HepG2 (cell line): ENCODE measurements around the gene PCARE. TPM values are rescaled to one million over a fixed set of nuclear protein-coding genes. Genes with fewer than 3 reads are reported as not detected.

Experiments used
- ATAC-seq: fragments of 200-7000 bp; cut with Tn5 transposase; 3 replicates; pipeline ENCODE4 v1.9.1; 2020; ENCODE audit warnings: mild to moderate bottlenecking, moderate library complexity
- BruUV-seq: library from RNA; stranded (reverse); fragments of 400-500 nt; replicated peaks from 2 replicates; lab custom pipeline; 2021; lab: Mats Ljungman, UMichigan
- CTCF ChIA-PET: fragments of 300-600 bp; formaldehyde crosslinking; extraction: SDS; loops from one replicate; lab custom pipeline; 2021; ENCODE audit warnings: low total read pairs, inconsistent platforms, low intra/inter-chr PET ratio; lab: Yijun Ruan, JAX
- POLR2A ChIA-PET: fragments of 350-600 bp; sonication (Branson Sonifier 250); formaldehyde crosslinking; loops from one replicate; lab custom pipeline; 2020; ENCODE audit warnings: antibody characterized with exemption, inconsistent platforms; lab: Yijun Ruan, JAX
- DNase-seq: peaks from one replicate; pipeline ENCODE4 v3.0.0-alpha.2; 2015; ENCODE audit warnings: low spot score
- FAIRE-seq: peaks from 3 replicates; lab custom pipeline; 2011; peaks lifted over from hg19 to GRCh38; lab: Jason Lieb, UNC
- H2AFZ ChIP-seq: one replicate; pipeline ENCODE4 v1.6.1; 2011; ENCODE audit warnings: low read length, inconsistent platforms
- H3K27ac ChIP-seq: fragments of 300-600 bp; 3 replicates; pipeline ENCODE4 v1.8.0; 2011; ENCODE audit warnings: mixed run types, mild to moderate bottlenecking, mixed read lengths, low read length, inconsistent platforms; ENCODE audit not compliant: insufficient read depth; ENCODE audit errors: extremely low read length
- H3K27me3 ChIP-seq, 2 experiments: fragments of 200-600 bp in 1 of 2; 2 replicates in 1 of 2; 3 replicates in 1 of 2; pipeline versions ENCODE4 v1.6.0 to v1.8.0; 2011; ENCODE audit warnings: low read length in 2 of 2, mild to moderate bottlenecking in 2 of 2, moderate library complexity in 2 of 2, inconsistent platforms in 1 of 2; ENCODE audit not compliant: insufficient read depth in 2 of 2, control insufficient read depth in 1 of 2
- H3K36me3 ChIP-seq, 2 experiments: fragments of 200-600 bp in 1 of 2; replicated peaks in 1 of 2; 2 replicates in 1 of 2; 3 replicates in 1 of 2; pipeline versions ENCODE4 v1.5.1 to v1.8.0; 2011; ENCODE audit warnings: low read length in 2 of 2, inconsistent platforms in 1 of 2; ENCODE audit not compliant: insufficient read depth in 2 of 2, control insufficient read depth in 1 of 2
- H3K4me1 ChIP-seq: 2 replicates; pipeline ENCODE4 v1.5.1; 2012; ENCODE audit warnings: low read length, inconsistent platforms; ENCODE audit not compliant: insufficient read depth
- H3K4me2 ChIP-seq: 2 replicates; pipeline ENCODE4 v1.6.0; 2011; ENCODE audit warnings: low read depth, low read length, inconsistent platforms
- H3K4me3 ChIP-seq, 3 experiments: fragments of 200-600 bp in 1 of 3; sonication (generic), shearing (Covaris generic) in 1 of 3; replicated peaks in 1 of 3; 2 replicates each; pipeline ENCODE4 v1.5.1; 2011 to 2016; ENCODE audit warnings: low read length in 3 of 3, inconsistent platforms in 2 of 3, low read depth in 2 of 3, mild to moderate bottlenecking in 2 of 3, control low read depth in 1 of 3, mixed read lengths in 1 of 3; ENCODE audit not compliant: insufficient read depth in 1 of 3
- H3K79me2 ChIP-seq: one replicate; pipeline ENCODE4 v1.6.1; 2011; ENCODE audit warnings: low read length, inconsistent platforms; ENCODE audit not compliant: insufficient read depth
- H3K9ac ChIP-seq: 2 replicates; pipeline ENCODE4 v1.6.0; 2011; ENCODE audit warnings: mild to moderate bottlenecking, low read depth, low read length, inconsistent platforms; ENCODE audit not compliant: insufficient read depth
- H3K9me3 ChIP-seq: 2 replicates; pipeline ENCODE4 v1.5.1; 2012; ENCODE audit warnings: mild to moderate bottlenecking, low read length
- H4K20me1 ChIP-seq: 2 replicates; pipeline ENCODE4 v1.6.0; 2011; ENCODE audit warnings: inconsistent platforms, mild to moderate bottlenecking, low read length, moderate library complexity; ENCODE audit not compliant: insufficient read depth
- EZH2 ChIP-seq: conservative IDR thresholded peaks from 2 replicates; pipeline ENCODE4 v1.6.1; 2012; ENCODE audit warnings: mild to moderate bottlenecking, low read depth, low read length, moderate library complexity
- KLF16 ChIP-seq, 2 experiments: sonication (generic) in 1 of 2; formaldehyde crosslinking in 1 of 2; IDR thresholded peaks; 2 replicates each; pipeline versions ENCODE4 v1.6.1 to v1.8.0; 2016 to 2023; ENCODE audit warnings: missing genetic modification reagents in 2 of 2, missing compliant biosample characterization in 1 of 2
- MED13 ChIP-seq: sonication (generic); formaldehyde crosslinking; IDR thresholded peaks from 2 replicates; pipeline ENCODE4 v1.5.0; 2020; ENCODE audit warnings: missing genetic modification reagents
- PHB2 ChIP-seq: fragments of 450-650 bp; IDR thresholded peaks from 2 replicates; pipeline ENCODE4 v1.6.1; 2018; ENCODE audit not compliant: partially characterized antibody
- ZNF382 ChIP-seq: sonication (generic); formaldehyde crosslinking; IDR thresholded peaks from 2 replicates; pipeline ENCODE4 v1.5.0; 2020; ENCODE audit warnings: missing genetic modification reagents, mild to moderate bottlenecking, borderline replicate concordance
- WGBS: methylation state at CpG from one replicate; pipeline ENCODE4 v1.1.6; 2017; ENCODE audit warnings: low lambda C conversion rate; 5-methylcytosine and 5-hydroxymethylcytosine counted together
- in situ Hi-C: cut with HindIII; loops from 2 replicates; pipeline ENCODE4 v1.10.0; 2017; ENCODE audit warnings: low pct_unique_long_range_greater_than_20kb; ENCODE audit not compliant: extremely low pct_ligation_motif_present
- intact Hi-C: fragments of 100-400 bp; cut with micrococcal nuclease; formaldehyde crosslinking; loops from one replicate; pipeline ENCODE4 v1.10.0; 2022; ENCODE audit not compliant: unreplicated experiment
- polyA plus RNA-seq, 8 experiments: library from polyadenylated mRNA; depleted of rRNA in 3 of 8; stranded (reverse) in 7 of 8; unstranded in 1 of 8; fragments of >200 nt; fragmentation: Illumina TruSeq in 4 of 8; extraction: Trizol in 4 of 8; gene quantifications; 2 replicates each; pipeline versions ENCODE4 v1.2.1 to v1.2.3, GENCODE V29; 2011 to 2016; ENCODE audit warnings: low read depth in 4 of 8, missing spikeins in 1 of 8, mixed read lengths in 1 of 8; ENCODE audit not compliant: insufficient read depth in 1 of 8
- total RNA-seq, 5 experiments: library from RNA; depleted of rRNA; stranded (reverse); fragments of >200 nt; fragmentation: Illumina TruSeq; extraction: Trizol; gene quantifications; 2 replicates each; pipeline ENCODE4 v1.2.3, GENCODE V29; 2016; ENCODE audit warnings: low read depth in 1 of 5
- TF ChIP-seq, protein P1 (sequence below), 2 experiments: sonication (generic) in 1 of 2; formaldehyde crosslinking in 1 of 2; IDR thresholded peaks; 2 replicates each; pipeline versions ENCODE4 v1.5.1 to v1.6.1; 2011 to 2020; ENCODE audit warnings: borderline replicate concordance in 1 of 2, low read depth in 1 of 2, low read length in 1 of 2, mild to moderate bottlenecking in 1 of 2, missing genetic modification reagents in 1 of 2, moderate library complexity in 1 of 2
- TF ChIP-seq, protein P2 (sequence below): sonication (generic); formaldehyde crosslinking; IDR thresholded peaks from 2 replicates; pipeline ENCODE4 v1.5.0; 2020; ENCODE audit warnings: missing genetic modification reagents

PCARE gene
- total and polyA plus RNA-seq, 2 of the 13 experiments (the other 11 are each of a cell fraction or from before 2014, with no cell fraction given) = not detected

DNA sequence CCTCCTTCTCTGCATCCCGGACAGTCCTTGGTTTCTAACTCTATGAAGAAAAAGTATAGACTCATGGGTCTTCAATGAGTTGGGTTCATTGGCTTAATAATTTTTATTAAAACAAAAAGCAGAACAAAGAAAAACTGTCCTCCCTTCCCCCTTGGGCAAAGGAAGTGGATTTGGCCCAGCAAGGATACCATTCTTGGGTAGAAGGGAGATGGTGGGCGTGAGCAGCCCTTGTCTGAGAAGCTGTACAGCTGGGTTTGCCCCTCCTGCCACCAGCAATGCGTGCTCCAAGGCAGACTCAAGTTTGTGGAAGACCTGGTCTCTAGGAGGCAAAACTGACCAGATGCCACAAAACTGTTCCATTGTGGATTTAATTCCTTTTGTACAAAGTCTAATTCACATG lies 12.7 kb downstream of the PCARE start (continued):
- TF ChIP-seq, protein P1, sequence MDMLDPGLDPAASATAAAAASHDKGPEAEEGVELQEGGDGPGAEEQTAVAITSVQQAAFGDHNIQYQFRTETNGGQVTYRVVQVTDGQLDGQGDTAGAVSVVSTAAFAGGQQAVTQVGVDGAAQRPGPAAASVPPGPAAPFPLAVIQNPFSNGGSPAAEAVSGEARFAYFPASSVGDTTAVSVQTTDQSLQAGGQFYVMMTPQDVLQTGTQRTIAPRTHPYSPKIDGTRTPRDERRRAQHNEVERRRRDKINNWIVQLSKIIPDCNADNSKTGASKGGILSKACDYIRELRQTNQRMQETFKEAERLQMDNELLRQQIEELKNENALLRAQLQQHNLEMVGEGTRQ (IDR thresholded peaks at IDR 0.05; ENCODE audit: low read depth, low read length) = no peak
- TF ChIP-seq, protein P1 (CRISPR knock-in tag; IDR thresholded peaks at IDR 0.05; ENCODE audit: borderline replicate concordance) = no peak

DNA sequence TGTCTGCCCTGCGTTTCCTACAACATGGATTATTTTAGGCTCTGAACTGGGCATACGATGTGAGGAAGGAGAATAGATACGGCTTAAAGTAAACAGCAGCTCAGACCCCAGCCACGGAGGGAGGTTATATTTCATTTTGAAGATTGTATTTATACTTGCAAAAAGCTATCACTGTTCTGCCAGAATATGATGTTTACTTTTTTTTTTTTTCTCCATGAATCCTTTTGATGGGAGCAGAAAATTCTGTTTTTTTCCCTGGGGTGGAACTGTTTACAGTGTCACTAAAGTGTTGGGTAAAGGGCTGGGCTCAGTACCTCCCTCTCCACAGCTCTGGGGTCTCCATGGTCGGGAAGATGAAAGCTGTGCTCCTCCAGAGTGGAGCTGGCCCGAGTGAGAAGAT lies 13.1 kb downstream of the PCARE start:
- H3K4me1 ChIP-seq = no peaks in the 10 kb centered on the region
- no peaks in the 10 kb centered on the region for H4K20me1 ChIP-seq
- H3K4me2 ChIP-seq = no peak overlapping the region
- H3K36me3 ChIP-seq = no peaks in the 10 kb centered on the region
- no peak overlapping the region for H3K4me3 ChIP-seq
- FAIRE-seq = no peak
- intact Hi-C loops (no loop called here), in situ Hi-C loops (no loop called here)
- 15% methylated on average over 6 of the region's 6 CpGs for WGBS
- no peaks in the 10 kb centered on the region for H3K79me2 ChIP-seq
- no peak for ATAC-seq
- DNase-seq = no peak
- no peaks in the 10 kb centered on the region for H3K9me3 ChIP-seq
- H2AFZ ChIP-seq = no peak overlapping the region
- H3K9ac ChIP-seq = no peak overlapping the region
- H3K27me3 ChIP-seq = peaks cover 2 to 64% of the 10 kb centered on the region in 2 experiments; a peak in 3 of 5 replicates
- CTCF ChIA-PET = no interaction called here
- no peak overlapping the region for H3K27ac ChIP-seq
- no TSS peak for BruUV-seq
- POLR2A ChIA-PET = no interaction called here
- TF ChIP-seq MED13 (CRISPR knock-in tag) (no peak), ZNF382 (CRISPR knock-in tag) (no peak), EZH2 (no peak), PHB2 (no peak), KLF16 (CRISPR knock-in tag; IDR thresholded peaks at IDR 0.05) (no peak)
- TF ChIP-seq, protein P2, sequence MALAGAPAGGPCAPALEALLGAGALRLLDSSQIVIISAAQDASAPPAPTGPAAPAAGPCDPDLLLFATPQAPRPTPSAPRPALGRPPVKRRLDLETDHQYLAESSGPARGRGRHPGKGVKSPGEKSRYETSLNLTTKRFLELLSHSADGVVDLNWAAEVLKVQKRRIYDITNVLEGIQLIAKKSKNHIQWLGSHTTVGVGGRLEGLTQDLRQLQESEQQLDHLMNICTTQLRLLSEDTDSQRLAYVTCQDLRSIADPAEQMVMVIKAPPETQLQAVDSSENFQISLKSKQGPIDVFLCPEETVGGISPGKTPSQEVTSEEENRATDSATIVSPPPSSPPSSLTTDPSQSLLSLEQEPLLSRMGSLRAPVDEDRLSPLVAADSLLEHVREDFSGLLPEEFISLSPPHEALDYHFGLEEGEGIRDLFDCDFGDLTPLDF = no peak
